ENCODE results near the gene HDAC4. TPM values are rescaled to one million over a fixed set of nuclear protein-coding genes. Genes with fewer than 3 reads are reported as not detected.

Gene HDAC4
- total RNA-seq, 6 donors from 2014 or later: 16.1 to 108 (median 45.0) TPM

- H3K36me3 ChIP-seq: peaks cover 9 to 84% (median 55%) of the 10 kb centered on the region in 4 donors
- no peaks in the 10 kb centered on the region for H3K9me3 ChIP-seq
- H3K4me3 ChIP-seq: no peak overlapping the region
- no peak for TF ChIP-seq POLR2AphosphoS5 (IDR thresholded peaks at IDR 0.05)
- TF ChIP-seq EP300 (IDR thresholded peaks at IDR 0.05): no peak
- TF ChIP-seq CTCF (IDR thresholded peaks at IDR 0.05): no peak
- TF ChIP-seq POLR2A (IDR thresholded peaks at IDR 0.05): no peak
- ATAC-seq (ENCODE audit: low FRiP score in 2 of 2) (no peak), DNase-seq (no peak)
- H3K27ac ChIP-seq: no peak overlapping the region
- no peaks in the 10 kb centered on the region for H3K27me3 ChIP-seq
- H3K4me1 ChIP-seq: no peaks in the 10 kb centered on the region
- 90 to 93% methylated on average over 8 to 10 of the region's 10 CpGs for WGBS, 2 donors
Observed at GRCh38 chr2:239131521-239131920, 269.3 kb downstream of the HDAC4 start.

GRCh38 chr2:239130786-239131325 is 270.0 kb downstream of the HDAC4 start:
- 91 to 97% methylated on average over 9 to 16 of the region's 16 CpGs for WGBS, 2 donors
- H3K36me3 ChIP-seq: peaks cover 11 to 84% (median 59%) of the 10 kb centered on the region in 4 donors
- no peak for ATAC-seq (ENCODE audit: low FRiP score in 2 of 2)
- no peaks in the 10 kb centered on the region for H3K9me3 ChIP-seq
- H3K27ac ChIP-seq: no peak overlapping the region
- H3K27me3 ChIP-seq: no peaks in the 10 kb centered on the region
- DNase-seq: no peak
- H3K4me3 ChIP-seq: no peak overlapping the region
- TF ChIP-seq CTCF (IDR thresholded peaks at IDR 0.05) (no peak), POLR2AphosphoS5 (IDR thresholded peaks at IDR 0.05) (no peak), EP300 (IDR thresholded peaks at IDR 0.05) (no peak), POLR2A (IDR thresholded peaks at IDR 0.05) (no peak)
- no peaks in the 10 kb centered on the region for H3K4me1 ChIP-seq

DNA sequence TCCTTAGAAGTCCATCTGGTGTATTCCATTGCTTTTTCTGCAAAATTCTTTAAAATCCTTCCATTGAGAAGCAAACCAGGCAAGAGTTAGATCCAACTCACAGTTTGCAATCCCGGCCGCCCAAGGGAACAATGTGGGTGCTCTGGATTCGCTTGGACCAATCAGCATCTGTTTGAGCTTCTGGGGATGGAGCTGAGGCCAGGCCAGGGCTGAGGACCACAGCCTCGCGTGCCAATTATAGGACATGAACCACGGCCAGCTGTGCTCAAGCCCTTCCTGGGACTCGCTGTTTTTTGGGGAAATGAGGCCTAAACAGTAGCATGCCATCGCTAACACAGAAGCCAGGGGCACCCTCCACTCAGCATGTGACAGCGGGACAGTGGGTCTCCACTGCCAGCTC is 270.8 kb downstream of the HDAC4 start:
- Histone ChIP-seq H3K4me1 (no peaks in the 10 kb centered on the region), H3K4me3 (no peak overlapping the region), H3K27me3 (no peaks in the 10 kb centered on the region), H3K9me3 (no peaks in the 10 kb centered on the region), H3K27ac (no peak overlapping the region), H3K36me3 (peaks cover 18 to 87% (median 67%) of the 10 kb centered on the region in 4 donors)
- ATAC-seq (ENCODE audit: low FRiP score in 2 of 2) (no peak), DNase-seq (no peak)
- no peak for TF ChIP-seq CTCF (IDR thresholded peaks at IDR 0.05)
- TF ChIP-seq POLR2A (IDR thresholded peaks at IDR 0.05): no peak
- no peak for TF ChIP-seq POLR2AphosphoS5 (IDR thresholded peaks at IDR 0.05)
- TF ChIP-seq EP300 (IDR thresholded peaks at IDR 0.05): no peak
- 95 to 100% methylated on average over 6 to 9 of the region's 9 CpGs for WGBS, 2 donors

GRCh38 chr2:239129147-239129920 is 271.5 kb downstream of the HDAC4 start:
- Histone ChIP-seq H3K4me1 (no peaks in the 10 kb centered on the region), H3K27ac (no peak overlapping the region), H3K36me3 (peaks cover 23 to 87% (median 69%) of the 10 kb centered on the region in 4 donors), H3K9me3 (no peaks in the 10 kb centered on the region), H3K4me3 (no peak overlapping the region), H3K27me3 (no peaks in the 10 kb centered on the region)
- no peak for TF ChIP-seq EP300 (IDR thresholded peaks at IDR 0.05)
- no peak for TF ChIP-seq POLR2AphosphoS5 (IDR thresholded peaks at IDR 0.05)
- TF ChIP-seq CTCF (IDR thresholded peaks at IDR 0.05): no peak
- no peak for TF ChIP-seq POLR2A (IDR thresholded peaks at IDR 0.05)
- no peak for DNase-seq
- WGBS, 2 donors: 94 to 96% methylated on average over 4 to 8 of the region's 8 CpGs
- no peak for ATAC-seq (ENCODE audit: low FRiP score in 2 of 2)
